Astrocyte of the hippocampus (primary cell): Measurements from ENCODE around the gene CACNA1E.
"Not testable (repeated sequence)": the region's sequence is repeated elsewhere in the genome, so short reads cannot be mapped to it uniquely, and the experiment has no call there.

ENCODE experiments used
- DNase-seq: peaks from one replicate; pipeline ENCODE4 v3.0.0; 2011; ENCODE audit warnings: low read depth, low spot score

The CACNA1E gene

DNA sequence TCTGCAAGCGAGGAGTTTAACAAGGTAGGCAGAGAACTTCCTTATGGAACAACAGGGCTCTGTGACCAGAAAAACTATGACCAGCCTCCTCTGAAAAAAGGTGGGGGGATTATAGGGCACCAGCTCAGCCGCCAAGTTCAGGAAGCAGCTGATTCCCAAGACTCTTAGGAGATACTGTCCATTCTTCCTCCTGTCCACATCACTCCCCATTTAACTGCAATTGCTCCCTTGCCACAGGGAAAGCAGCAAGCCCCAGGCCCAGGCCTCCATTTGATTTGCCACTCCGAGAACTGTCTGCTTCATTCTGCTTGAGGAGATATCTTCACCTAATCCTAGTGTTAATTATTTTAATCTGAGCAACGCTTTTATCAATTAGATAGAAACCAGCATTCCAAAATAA is 323.9 kb downstream of the CACNA1E start:
- no peak for DNase-seq

DNA sequence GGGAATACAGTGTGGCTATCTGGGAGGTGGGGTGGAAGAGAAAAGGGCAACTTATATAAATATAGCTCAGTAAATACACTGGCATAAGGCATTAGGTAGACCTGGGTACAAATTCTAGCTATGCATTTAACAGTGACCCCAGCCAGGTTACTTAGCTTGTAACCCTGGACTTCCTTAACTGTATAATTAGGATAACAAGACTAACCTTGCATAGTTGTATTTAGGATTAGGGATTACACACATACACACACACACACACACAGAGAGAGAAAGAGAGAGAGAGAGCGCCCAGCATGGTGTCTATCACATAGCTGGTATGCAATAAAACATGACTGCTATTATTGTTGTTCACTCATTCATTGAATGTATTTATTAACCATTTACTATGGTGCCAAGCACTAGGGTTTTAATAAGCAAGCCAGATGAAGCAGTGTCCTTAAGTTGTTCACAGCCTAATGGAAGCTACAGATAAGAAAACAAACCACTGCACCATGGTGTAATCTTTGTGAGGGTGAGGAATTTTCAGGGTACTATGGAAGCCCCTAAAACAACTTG is 326.8 kb downstream of the CACNA1E start:
- no peak for DNase-seq

DNA sequence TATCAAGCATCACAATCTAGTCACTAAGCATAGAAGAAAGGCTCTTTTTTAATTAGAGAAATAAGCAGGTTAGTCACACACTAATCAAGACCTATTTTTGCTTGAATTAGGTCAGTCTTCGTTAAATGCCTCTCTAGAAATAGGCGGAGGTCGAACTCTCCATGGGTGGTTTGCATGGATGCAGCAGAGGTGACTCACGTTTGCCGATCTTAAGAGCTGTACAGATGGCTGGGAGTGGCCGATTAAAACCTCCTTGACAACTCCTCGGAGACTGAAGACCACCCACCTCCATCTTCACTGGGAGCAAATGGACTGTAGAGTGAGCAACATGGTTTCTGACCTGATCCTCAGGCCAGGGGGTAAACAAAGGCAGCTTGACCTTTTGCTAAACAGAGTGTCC is 328.9 kb downstream of the CACNA1E start:
- peak; percentile 65 for DNase-seq

DNA sequence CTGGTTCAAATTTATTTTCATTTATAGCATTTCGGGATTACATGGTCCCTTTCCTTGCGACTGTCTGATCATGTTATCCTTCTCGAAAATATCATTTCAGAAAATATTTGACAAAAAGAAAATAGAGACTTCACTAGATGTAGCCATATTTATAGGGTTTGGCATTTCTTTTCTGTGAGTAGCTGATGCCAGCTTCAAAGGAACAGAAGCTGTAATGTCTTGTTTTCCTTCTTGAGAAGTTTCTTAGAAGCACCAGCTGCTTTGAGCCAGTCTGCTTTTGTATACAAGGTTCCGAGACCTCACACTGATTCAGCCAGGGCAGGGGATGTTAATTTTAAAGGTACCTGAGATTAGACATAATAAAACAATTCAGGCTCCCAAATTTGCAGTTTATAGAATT is 329.9 kb downstream of the CACNA1E start:
- DNase-seq: no peak

DNA sequence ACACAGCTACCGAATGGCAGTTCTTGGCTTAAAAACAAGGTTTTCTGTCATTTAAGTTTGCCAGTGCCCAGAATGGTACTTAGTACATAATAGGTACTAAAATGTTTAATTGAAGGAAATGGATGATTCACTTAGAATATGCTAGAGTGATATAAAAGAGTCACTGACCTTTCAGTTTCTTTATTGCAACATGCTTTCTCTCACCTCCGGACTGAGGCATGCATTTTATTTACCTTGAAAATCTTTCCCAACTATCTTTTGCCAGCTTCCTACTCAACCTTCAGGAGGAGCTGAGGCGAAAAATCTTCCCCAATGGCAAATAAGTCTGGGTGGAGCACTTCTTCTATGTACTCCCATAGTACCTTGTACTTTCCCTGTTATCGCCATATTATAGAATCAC is 333.3 kb downstream of the CACNA1E start:
- DNase-seq: no peak

DNA sequence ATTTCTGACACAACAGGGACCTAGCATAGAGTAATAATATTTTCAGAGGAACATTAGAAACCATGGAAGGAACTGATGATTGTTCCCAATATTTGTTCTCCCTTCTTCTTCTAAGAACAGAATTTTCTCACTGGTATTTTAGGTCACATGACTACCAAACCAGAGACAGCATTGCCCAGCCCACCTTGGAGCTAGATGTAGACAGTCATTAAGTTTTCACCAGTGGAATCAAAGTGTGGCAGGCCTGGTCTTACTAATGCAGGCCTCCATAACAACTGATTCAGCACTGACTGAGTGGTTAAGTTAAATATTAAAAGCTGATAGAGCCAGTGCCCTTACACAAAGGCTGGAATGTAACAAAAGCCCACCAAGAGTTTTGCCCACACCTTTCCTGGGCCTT is 333.8 kb downstream of the CACNA1E start:
- DNase-seq: no peak

DNA sequence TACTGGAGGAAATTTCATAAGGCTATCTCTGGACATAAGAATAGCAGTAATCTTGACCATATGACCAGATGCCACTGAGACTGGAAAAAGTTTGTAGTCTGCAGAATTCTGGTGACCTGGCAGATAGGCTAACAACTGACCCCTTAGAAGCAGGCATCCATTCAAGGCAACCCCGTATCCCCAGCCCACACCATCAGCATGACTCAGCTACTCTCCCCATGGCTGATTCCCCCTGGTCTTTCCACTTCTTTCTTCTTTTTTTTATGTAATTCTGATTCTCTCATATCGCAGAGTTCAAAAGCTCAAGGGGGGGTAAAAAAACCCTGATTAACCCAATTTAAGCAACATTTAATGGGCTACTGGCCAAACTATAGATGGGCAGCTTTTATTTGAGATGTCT is 335.1 kb downstream of the CACNA1E start:
- no peak for DNase-seq

DNA sequence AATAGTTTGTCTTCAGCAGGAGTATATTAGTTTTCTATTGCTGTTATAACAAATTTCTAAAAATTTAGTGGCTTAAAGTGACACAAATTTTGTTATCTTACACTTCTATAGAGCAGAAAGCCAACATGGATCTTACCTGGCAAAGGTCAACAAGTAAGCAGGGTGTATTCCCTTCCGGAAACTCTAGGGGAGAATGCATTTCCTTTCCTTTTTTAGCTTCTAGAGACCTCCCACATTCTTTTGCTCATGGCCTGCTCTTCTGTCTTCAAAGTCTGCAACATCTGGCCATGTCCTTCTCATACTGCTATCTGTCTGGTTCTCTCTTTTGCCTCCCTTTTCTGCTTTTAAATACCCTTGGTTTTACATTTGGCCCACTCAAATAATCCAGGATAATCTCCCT is 335.6 kb downstream of the CACNA1E start:
- DNase-seq: no peak

DNA sequence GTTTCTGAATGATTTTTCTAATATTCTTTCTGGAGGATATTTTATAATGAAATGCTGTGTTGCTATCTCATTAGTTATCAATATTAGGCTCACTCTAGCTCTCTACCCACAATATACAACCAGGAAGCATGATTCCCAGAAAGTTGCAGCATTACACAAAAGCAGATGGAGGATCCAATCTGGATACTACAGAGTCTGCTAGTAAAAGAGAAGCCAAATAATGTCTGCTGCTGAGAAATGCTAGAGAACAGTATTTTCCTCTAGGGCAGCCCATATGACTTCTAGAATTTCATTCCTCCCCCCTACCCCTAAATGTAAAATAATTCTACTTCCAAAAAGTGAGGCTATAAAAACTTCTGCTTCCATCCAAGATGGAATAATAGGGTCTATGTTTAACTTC is 338.4 kb downstream of the CACNA1E start:
- no peak for DNase-seq

DNA sequence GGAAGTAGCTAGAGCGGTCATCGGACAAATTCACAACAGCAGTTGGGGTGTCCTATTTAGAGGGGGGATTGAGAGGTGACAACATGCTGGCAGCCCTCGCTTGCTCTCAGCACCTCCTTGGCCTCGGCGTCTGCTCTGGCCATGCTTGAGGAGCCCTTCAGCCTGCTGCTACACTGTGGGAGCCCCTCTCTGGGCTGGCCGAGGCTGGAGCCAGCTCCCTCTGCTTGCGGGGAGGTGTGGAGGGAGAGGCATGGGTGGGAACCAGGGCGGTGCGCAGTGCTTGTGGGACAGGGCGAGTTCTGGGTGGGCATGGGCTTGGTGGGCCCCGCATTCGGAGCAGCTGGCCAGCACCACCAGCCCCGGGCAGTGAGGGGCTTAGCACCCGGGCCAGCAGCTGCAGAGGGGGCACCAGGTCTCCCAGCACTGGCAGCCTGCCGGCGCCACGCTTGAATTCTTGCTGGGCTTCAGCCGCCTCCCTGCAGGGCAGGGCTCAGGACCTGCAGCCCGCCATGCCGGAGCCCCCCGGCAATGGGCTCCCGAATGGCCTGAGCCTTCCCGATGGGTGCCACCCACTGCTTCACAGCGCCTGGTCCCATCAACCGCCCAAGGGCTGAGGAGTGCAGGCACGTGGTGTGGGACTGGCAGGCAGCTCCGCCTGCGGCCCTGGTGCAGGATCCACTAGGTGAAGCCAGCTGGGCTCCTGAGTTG is 349.0 kb downstream of the CACNA1E start:
- not testable (repeated sequence) for DNase-seq

DNA sequence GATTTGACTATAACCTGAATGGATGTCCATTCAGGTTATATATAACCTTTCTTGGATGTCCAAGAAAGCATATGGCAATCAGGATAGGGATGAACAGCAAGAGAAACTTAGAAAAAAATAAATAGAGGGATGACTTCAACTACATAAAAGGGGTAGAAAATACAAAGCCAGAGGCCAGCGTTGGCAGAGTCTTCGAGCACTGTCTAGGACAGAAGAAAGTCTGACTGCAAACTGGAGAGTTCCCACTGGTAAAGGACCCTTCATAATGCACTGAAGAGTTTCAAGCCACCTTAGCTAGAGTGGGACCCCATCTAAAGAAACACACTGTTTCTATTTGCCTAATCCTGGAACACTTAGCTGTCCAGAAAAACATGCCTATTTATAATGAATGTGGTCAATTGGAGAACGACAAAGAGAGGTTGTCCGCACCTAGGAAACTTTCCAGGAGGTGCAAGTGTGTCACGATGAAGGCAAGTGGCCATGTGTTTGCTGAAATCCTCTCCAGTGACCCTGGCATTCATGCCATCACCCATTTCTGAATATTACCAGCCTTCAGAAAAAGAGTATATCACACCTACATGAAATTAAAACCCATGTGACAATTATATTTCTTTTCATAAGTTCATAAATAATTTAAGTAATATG is 362.8 kb downstream of the CACNA1E start:
- no peak for DNase-seq

DNA sequence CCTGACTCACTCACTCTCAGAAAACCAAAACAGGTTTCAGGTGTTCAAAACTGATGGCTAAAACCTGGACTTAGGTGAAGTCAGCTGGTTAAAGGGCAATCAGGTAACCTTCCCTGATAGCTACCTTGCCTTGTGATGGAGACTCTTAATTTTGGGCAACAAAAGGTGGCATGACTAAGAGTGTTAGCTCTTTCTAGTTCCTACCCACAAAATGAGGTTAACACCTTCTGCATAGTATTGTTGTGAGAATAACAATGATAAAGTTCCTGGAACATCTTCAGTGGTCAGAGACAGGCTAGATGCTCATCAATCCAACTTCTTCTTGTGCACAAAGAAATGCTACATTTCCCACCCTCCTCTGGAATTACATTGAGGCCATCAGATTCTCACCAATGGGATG is 363.4 kb downstream of the CACNA1E start:
- DNase-seq: no peak

DNA sequence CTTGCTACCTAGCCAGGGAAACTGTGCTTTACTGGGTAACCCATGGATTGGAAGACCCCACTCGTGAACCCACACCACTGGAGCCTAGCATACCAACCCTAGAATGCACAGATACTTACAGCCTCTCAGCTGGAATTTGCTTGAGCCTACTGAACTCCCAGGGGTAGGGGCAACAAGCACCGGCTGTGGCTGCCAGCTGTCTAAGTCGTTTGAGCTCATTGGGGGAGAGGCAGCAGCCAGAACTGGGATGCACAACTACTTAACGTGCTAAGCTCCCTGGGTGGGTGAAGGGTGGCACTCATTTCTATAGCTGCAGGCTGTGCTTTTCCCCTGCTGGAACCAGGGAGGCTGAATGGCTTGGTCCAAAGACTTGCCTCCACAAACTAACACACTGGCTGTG is 365.8 kb downstream of the CACNA1E start:
- no peak for DNase-seq

DNA sequence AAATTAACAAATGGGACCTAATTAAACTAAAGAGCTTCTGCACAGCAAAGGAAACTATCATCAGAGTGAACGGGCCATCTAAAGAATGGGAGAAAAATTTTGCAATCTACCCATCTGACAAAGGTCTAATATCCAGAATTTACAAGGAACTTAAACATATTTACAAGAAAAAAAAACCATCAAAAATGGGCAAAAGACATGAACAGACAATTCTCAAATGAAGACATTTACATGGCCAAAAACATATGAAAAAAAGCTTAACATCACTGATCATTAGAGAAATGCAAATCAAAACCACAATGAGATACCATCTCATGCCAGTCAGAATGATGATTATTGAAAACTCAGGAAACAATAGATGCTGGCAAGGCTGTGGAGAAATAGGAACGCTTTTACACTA is 370.9 kb downstream of the CACNA1E start:
- DNase-seq: not testable (repeated sequence)

DNA sequence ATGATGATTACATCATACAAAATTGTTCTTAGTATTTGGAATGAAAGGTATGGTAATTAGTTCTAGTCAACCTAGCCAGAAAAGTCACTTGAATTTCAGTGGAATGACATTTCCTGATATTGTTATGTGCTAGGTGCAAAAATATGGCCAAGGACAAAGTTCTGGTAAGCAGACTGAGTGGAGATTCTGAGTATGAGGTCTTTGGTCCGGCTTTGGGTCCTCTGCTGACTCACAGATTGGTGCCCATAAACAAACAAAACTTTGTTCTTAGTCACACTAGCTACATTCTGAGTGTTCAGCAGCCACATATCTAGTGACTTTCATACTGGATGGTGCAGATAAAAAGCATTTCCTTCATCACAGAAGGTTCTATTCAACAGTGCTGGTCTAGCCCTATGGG is 372.1 kb downstream of the CACNA1E start:
- DNase-seq: peak; percentile 2
